SK-N-SH treated with all-trans-retinoic acid at 6 μM for 48 hours (cell line): Measurements from ENCODE around the gene ARL4C.

ENCODE experiments used
- ATAC-seq: fragments of 200-7000 bp; cut with Tn5 transposase; 3 replicates; pipeline ENCODE4 v1.9.1; 2020; ENCODE audit warnings: mild to moderate bottlenecking, moderate library complexity
- ARNTL ChIP-seq: fragments of 450-650 bp; formaldehyde crosslinking; IDR thresholded peaks from 2 replicates; pipeline ENCODE4 v1.5.0; 2020; ENCODE audit warnings: low read depth, mild to moderate bottlenecking, moderate library complexity, borderline replicate concordance
- BACH2 ChIP-seq: fragments of 250-450 bp; sonication (Bioruptor Pico); IDR thresholded peaks from 2 replicates; pipeline ENCODE4 v1.9.0; 2021; ENCODE audit warnings: mild to moderate bottlenecking, borderline replicate concordance
- CSDC2 ChIP-seq: fragments of 250-450 bp; sonication (Bioruptor Pico); IDR thresholded peaks from 2 replicates; pipeline ENCODE4 v1.5.0; 2020; ENCODE audit warnings: mild to moderate bottlenecking, moderate library complexity
- CSRNP3 ChIP-seq: fragments of 250-450 bp; sonication (Bioruptor Pico); IDR thresholded peaks from 2 replicates; pipeline ENCODE4 v1.5.1; 2021; ENCODE audit warnings: mild to moderate bottlenecking, moderate library complexity
- ESRRG ChIP-seq: fragments of 250-450 bp; sonication (Bioruptor Pico); IDR thresholded peaks from 2 replicates; pipeline ENCODE4 v1.6.1; 2021; ENCODE audit warnings: mild to moderate bottlenecking
- ISL1 ChIP-seq: fragments of 250-450 bp; sonication (Bioruptor Pico); IDR thresholded peaks from 2 replicates; pipeline ENCODE4 v2.1.2; 2022; ENCODE audit warnings: mild to moderate bottlenecking, moderate library complexity
- PATZ1 ChIP-seq: fragments of 250-450 bp; sonication (Bioruptor Pico); IDR thresholded peaks from 2 replicates; pipeline ENCODE4 v1.8.0; 2020; ENCODE audit warnings: mild to moderate bottlenecking, moderate library complexity, borderline replicate concordance
- PPARA ChIP-seq: fragments of 250-450 bp; sonication (Bioruptor Pico); IDR thresholded peaks from 2 replicates; pipeline ENCODE4 v1.5.0; 2020; ENCODE audit warnings: mild to moderate bottlenecking, borderline replicate concordance
- RARB ChIP-seq: fragments of 250-450 bp; sonication (Bioruptor Pico); IDR thresholded peaks from 2 replicates; pipeline ENCODE4 v1.8.0; 2021; ENCODE audit warnings: mild to moderate bottlenecking, moderate library complexity
- SNAI2 ChIP-seq: fragments of 250-450 bp; sonication (Bioruptor Pico); IDR thresholded peaks from 2 replicates; pipeline ENCODE4 v1.5.0; 2020; ENCODE audit warnings: mild to moderate bottlenecking, moderate library complexity
- TOX ChIP-seq: fragments of 250-450 bp; sonication (Bioruptor Pico); IDR thresholded peaks from 2 replicates; pipeline ENCODE4 v1.8.0; 2021; ENCODE audit warnings: mild to moderate bottlenecking, moderate library complexity, borderline replicate concordance
- ZC3H10 ChIP-seq: fragments of 250-450 bp; sonication (Bioruptor Pico); IDR thresholded peaks from 2 replicates; pipeline ENCODE4 v1.5.1; 2021; ENCODE audit warnings: mild to moderate bottlenecking, moderate library complexity
- ZFP3 ChIP-seq: fragments of 250-450 bp; sonication (Bioruptor Pico); IDR thresholded peaks from 2 replicates; pipeline ENCODE4 v1.5.0; 2020; ENCODE audit warnings: mild to moderate bottlenecking, moderate library complexity
- ZFP30 ChIP-seq: fragments of 450-650 bp; formaldehyde crosslinking; IDR thresholded peaks from 2 replicates; pipeline ENCODE4 v1.5.0; 2022; ENCODE audit warnings: mild to moderate bottlenecking, moderate library complexity
- ZNF70 ChIP-seq: fragments of 450-650 bp; formaldehyde crosslinking; IDR thresholded peaks from 2 replicates; pipeline ENCODE4 v1.5.0; 2020; ENCODE audit warnings: mild to moderate bottlenecking, moderate library complexity
- ZNF8 ChIP-seq: fragments of 450-650 bp; formaldehyde crosslinking; IDR thresholded peaks from 2 replicates; pipeline ENCODE4 v1.5.0; 2020; ENCODE audit warnings: mild to moderate bottlenecking, moderate library complexity

The ARL4C gene

GRCh38 chr2:234497594-234498235 is 834 bp upstream of the ARL4C start:
- ATAC-seq = no peak
- TF ChIP-seq ZNF8 (CRISPR knock-in tag) (no peak), SNAI2 (CRISPR knock-in tag) (no peak), TOX (CRISPR knock-in tag) (no peak), PPARA (CRISPR knock-in tag) (no peak), BACH2 (no peak)

DNA sequence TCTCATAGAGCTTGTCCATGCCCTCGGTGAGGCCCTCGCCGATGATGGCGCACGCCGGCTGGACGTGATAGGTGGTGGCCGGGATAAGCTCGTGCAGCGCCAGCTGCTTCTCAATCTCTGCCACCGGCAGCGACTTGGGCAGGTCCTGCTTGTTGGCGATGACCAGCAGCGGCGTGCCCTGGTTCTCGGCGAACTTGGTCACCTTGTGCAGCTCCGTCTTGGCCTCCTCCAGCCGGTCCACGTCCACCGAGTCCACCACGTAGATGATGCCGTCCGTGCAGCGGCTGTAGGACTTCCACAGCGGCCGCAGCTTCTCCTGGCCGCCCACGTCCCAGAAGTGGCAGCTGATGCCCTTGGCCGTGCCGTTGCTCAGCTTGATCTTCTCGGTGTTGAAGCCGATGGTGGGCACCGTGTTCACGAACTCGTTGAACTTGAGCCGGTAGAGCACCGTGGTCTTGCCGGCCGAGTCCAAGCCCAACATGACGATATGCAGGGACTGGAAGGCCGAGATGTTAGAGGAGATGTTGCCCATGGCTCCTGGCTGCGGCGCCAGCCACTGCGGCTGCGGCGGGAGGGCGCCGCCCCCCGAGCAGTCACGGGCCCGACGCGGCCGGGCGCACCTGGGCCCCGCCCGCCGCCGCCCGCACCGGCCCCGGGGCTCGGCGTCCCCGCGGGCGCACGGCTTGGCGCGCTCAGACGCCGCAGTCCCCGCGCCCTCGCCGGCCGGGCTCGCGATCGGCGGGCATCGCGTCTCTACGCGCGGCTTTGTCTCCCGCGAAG is 636 bp downstream of the ARL4C start:
- TF ChIP-seq ZFP3 (CRISPR knock-in tag) (no peak), ARNTL (CRISPR knock-in tag) (no peak)
- ATAC-seq = peak; percentile 48

DNA sequence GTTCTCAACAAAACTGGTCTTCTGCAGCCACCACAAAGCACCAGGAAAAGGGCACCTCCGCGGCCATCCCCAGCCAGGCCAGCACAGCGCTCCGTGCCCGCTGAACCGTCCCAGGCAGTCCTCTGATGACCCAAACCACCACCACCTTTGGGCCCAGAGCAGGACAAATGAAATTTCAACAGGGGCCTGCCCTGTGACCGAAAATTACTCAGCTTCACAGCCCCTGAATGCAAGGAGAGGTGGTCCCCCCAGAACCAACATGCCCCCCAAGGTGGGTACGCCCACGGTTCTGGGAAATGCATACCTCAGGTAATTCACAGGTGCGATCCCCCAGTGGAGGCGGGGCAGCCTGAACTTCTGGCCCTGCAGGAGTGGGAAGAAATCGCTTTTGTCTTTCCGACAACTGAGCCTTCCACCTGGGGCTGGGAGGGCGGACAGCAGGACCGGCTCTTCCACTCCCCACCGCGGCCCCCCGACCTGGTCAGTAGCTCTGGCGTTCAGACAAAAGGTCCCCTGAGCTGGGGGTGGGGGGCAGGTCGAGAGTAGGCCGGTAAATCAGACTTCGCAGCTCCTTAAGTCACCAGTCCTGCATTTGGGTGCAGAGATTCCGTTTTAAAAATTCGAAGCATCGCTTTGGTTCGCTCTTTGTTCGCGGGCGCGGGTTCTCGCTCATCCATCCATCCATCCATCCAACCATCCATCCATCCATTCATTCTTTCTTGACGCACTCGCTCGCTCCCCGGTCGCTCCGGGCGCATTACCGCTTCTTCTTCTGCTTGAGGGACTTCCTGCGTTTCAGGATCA is 1.4 kb downstream of the ARL4C start:
- ATAC-seq = peak; percentile 55
- no peak for TF ChIP-seq ARNTL (CRISPR knock-in tag)
- no peak for TF ChIP-seq TOX (CRISPR knock-in tag)
- TF ChIP-seq ZFP30 (CRISPR knock-in tag) = no peak
- no peak for TF ChIP-seq CSRNP3 (CRISPR knock-in tag)
- TF ChIP-seq RARB = no peak
- no peak for TF ChIP-seq CSDC2 (CRISPR knock-in tag)
- no peak for TF ChIP-seq ZC3H10 (CRISPR knock-in tag)
- TF ChIP-seq ZFP3 (CRISPR knock-in tag) = no peak
- TF ChIP-seq ISL1 (CRISPR knock-in tag) = no peak
- TF ChIP-seq ESRRG (CRISPR knock-in tag) = no peak
- no peak for TF ChIP-seq PPARA (CRISPR knock-in tag)
- TF ChIP-seq PATZ1 = no peak

- TF ChIP-seq CSRNP3 (CRISPR knock-in tag) (no peak), PPARA (CRISPR knock-in tag) (no peak), ZNF70 (CRISPR knock-in tag) (no peak), ARNTL (CRISPR knock-in tag) (no peak), TOX (CRISPR knock-in tag) (no peak), PATZ1 (no peak)
- peak; percentile 21 for ATAC-seq
These were observed 2.3 kb downstream of the ARL4C start for GRCh38 chr2:234494361-234495250.
